ENCODE data around the gene CYTH1. TPM values are rescaled to one million over a fixed set of nuclear protein-coding genes. Genes with fewer than 3 reads are reported as not detected.

Gene CYTH1
- total RNA-seq, 1 experiment from 2014 or later = 46.7 TPM

DNA sequence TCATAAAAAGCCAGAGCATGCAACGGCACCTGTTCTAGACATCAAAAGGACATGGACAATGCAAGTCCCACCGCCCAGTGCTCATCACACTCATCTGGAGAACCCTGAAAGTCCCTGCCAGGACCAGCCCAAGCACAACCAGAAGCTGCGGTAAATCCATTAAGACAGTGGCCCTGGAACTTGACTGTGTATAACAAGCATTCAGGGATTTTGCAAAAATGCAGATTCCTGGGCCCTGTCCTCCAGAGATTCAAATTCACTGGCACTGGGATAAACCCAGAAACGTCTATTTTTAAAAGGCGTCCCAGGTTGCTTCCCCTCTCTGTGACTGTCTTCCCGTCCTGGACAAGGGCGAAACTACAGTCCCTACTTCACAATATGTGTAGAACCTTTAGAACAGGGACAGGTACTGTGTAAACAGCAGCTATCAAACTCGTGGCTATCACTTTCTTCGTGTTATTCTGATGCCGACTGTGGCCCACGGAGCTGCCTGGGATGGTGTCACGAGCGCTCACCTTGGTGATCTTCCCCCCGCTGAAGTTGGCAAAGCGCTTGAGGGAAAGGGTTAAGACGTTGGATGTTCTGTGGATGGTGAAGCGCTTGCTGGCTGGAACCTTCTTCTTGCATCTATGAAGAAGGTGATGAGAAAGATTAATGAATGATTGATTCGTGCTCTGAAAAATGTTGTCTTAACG lies 36.2 kb upstream of the CYTH1 start:
- H3K36me3 ChIP-seq (ENCODE audit: control insufficient read depth, insufficient read depth, low read length) = peaks cover 25% of the 10 kb centered on the region
- POLR2A ChIA-PET = interaction anchor here (0.7 kb wide), 1 partner anchor 234 kb away, joined by 4 read pairs; no protein-coding TSS in a partner anchor

DNA sequence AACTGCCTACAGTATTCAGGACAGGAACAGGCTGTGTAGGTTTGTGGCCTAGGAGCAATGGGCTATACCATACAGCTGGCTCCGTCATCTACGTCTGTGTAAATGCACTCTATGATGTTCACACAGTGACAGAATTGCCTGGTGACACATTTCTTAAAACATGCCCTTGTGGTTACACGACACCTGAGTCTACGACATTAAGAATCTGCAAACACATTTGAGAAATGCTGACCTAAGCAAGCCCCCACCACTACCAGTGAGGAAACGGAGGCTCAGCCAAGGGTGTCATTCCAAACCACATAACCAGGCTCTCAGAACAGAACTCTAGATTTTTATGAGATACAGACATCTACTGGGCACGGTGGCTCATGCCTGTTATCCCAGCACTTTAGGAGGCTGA lies 35.0 kb upstream of the CYTH1 start:
- BruUV-seq (replicated peaks) = no TSS peak
- no peaks in the 10 kb centered on the region for H3K9me3 ChIP-seq (ENCODE audit: control insufficient read depth, insufficient read depth, low read depth, low read length)
- in situ Hi-C loops (cut with HindIII; ENCODE audit: low pct_unique_long_range_greater_than_20kb, low sequenced_read_pairs) (no loop called here), intact Hi-C loops (cut with micrococcal nuclease; ENCODE audit: unreplicated experiment) (no loop called here)
- TF ChIP-seq, protein P1, sequence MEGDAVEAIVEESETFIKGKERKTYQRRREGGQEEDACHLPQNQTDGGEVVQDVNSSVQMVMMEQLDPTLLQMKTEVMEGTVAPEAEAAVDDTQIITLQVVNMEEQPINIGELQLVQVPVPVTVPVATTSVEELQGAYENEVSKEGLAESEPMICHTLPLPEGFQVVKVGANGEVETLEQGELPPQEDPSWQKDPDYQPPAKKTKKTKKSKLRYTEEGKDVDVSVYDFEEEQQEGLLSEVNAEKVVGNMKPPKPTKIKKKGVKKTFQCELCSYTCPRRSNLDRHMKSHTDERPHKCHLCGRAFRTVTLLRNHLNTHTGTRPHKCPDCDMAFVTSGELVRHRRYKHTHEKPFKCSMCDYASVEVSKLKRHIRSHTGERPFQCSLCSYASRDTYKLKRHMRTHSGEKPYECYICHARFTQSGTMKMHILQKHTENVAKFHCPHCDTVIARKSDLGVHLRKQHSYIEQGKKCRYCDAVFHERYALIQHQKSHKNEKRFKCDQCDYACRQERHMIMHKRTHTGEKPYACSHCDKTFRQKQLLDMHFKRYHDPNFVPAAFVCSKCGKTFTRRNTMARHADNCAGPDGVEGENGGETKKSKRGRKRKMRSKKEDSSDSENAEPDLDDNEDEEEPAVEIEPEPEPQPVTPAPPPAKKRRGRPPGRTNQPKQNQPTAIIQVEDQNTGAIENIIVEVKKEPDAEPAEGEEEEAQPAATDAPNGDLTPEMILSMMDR (IDR thresholded peaks at IDR 0.05) = no peak
- TF ChIP-seq, protein P2, sequence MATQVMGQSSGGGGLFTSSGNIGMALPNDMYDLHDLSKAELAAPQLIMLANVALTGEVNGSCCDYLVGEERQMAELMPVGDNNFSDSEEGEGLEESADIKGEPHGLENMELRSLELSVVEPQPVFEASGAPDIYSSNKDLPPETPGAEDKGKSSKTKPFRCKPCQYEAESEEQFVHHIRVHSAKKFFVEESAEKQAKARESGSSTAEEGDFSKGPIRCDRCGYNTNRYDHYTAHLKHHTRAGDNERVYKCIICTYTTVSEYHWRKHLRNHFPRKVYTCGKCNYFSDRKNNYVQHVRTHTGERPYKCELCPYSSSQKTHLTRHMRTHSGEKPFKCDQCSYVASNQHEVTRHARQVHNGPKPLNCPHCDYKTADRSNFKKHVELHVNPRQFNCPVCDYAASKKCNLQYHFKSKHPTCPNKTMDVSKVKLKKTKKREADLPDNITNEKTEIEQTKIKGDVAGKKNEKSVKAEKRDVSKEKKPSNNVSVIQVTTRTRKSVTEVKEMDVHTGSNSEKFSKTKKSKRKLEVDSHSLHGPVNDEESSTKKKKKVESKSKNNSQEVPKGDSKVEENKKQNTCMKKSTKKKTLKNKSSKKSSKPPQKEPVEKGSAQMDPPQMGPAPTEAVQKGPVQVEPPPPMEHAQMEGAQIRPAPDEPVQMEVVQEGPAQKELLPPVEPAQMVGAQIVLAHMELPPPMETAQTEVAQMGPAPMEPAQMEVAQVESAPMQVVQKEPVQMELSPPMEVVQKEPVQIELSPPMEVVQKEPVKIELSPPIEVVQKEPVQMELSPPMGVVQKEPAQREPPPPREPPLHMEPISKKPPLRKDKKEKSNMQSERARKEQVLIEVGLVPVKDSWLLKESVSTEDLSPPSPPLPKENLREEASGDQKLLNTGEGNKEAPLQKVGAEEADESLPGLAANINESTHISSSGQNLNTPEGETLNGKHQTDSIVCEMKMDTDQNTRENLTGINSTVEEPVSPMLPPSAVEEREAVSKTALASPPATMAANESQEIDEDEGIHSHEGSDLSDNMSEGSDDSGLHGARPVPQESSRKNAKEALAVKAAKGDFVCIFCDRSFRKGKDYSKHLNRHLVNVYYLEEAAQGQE (IDR thresholded peaks at IDR 0.05; ENCODE audit: insufficient read depth in 1 of 2, low read depth in 2 of 2, low read length in 1 of 2) = no peak
- TF ChIP-seq POLR2AphosphoS5 (IDR thresholded peaks at IDR 0.05; ENCODE audit: low read depth, low read length) (no peak), TCF7L2 (IDR thresholded peaks at IDR 0.05; ENCODE audit: low read depth, low read length) (no peak), SIN3A (IDR thresholded peaks at IDR 0.05; ENCODE audit: borderline replicate concordance, insufficient read depth, low read depth, low read length) (no peak)
- H3K36me3 ChIP-seq (ENCODE audit: control insufficient read depth, insufficient read depth, low read length) = peaks cover 25% of the 10 kb centered on the region
- H3K27ac ChIP-seq (ENCODE audit: low read length) = no peak overlapping the region
- ATAC-seq = no peak
- H3K27me3 ChIP-seq (ENCODE audit: control insufficient read depth, insufficient read depth, low read length) = no peaks in the 10 kb centered on the region
- H3K4me1 ChIP-seq (ENCODE audit: control insufficient read depth, insufficient read depth, low read length) = no peaks in the 10 kb centered on the region
- no peak for DNase-seq (ENCODE audit: low read depth, low spot score)
- CTCF ChIA-PET = no interaction called here
- no peak overlapping the region for H3K4me3 ChIP-seq (ENCODE audit: low read depth in 2 of 2, low read length in 2 of 2)
- POLR2A ChIA-PET = no interaction called here

More for the DNA sequence above, 36.2 kb upstream of the CYTH1 start:
- CTCF ChIA-PET = no interaction called here
- in situ Hi-C loops (cut with HindIII; ENCODE audit: low pct_unique_long_range_greater_than_20kb, low sequenced_read_pairs) = no loop called here
- H3K9me3 ChIP-seq (ENCODE audit: control insufficient read depth, insufficient read depth, low read depth, low read length) = no peaks in the 10 kb centered on the region
- no peaks in the 10 kb centered on the region for H3K27me3 ChIP-seq (ENCODE audit: control insufficient read depth, insufficient read depth, low read length)
- H3K4me3 ChIP-seq (ENCODE audit: low read depth in 2 of 2, low read length in 2 of 2) = no peak overlapping the region
- no peak for ATAC-seq
- intact Hi-C loops (cut with micrococcal nuclease; ENCODE audit: unreplicated experiment) = no loop called here
- no peak overlapping the region for H3K27ac ChIP-seq (ENCODE audit: low read length)
- H3K4me1 ChIP-seq (ENCODE audit: control insufficient read depth, insufficient read depth, low read length) = no peaks in the 10 kb centered on the region
- no peak for TF ChIP-seq SIN3A (IDR thresholded peaks at IDR 0.05; ENCODE audit: borderline replicate concordance, insufficient read depth, low read depth, low read length)
- TF ChIP-seq, protein P1 (IDR thresholded peaks at IDR 0.05) = no peak
- TF ChIP-seq POLR2AphosphoS5 (IDR thresholded peaks at IDR 0.05; ENCODE audit: low read depth, low read length) = no peak
- TF ChIP-seq, protein P2 (IDR thresholded peaks at IDR 0.05; ENCODE audit: insufficient read depth in 1 of 2, low read depth in 2 of 2, low read length in 1 of 2) = no peak
- TF ChIP-seq TCF7L2 (IDR thresholded peaks at IDR 0.05; ENCODE audit: low read depth, low read length) = no peak
- DNase-seq (ENCODE audit: low read depth, low spot score) = no peak
- no TSS peak for BruUV-seq (replicated peaks)
